ENCODE data around the gene NLN. TPM values are rescaled to one million over a fixed set of nuclear protein-coding genes. Genes with fewer than 3 reads are reported as not detected.

NLN gene
- total and polyA plus RNA-seq, 2 donors (not counting 1 experiment from before 2014, with no cell fraction given): 1.7 to 6.8 TPM

DNA sequence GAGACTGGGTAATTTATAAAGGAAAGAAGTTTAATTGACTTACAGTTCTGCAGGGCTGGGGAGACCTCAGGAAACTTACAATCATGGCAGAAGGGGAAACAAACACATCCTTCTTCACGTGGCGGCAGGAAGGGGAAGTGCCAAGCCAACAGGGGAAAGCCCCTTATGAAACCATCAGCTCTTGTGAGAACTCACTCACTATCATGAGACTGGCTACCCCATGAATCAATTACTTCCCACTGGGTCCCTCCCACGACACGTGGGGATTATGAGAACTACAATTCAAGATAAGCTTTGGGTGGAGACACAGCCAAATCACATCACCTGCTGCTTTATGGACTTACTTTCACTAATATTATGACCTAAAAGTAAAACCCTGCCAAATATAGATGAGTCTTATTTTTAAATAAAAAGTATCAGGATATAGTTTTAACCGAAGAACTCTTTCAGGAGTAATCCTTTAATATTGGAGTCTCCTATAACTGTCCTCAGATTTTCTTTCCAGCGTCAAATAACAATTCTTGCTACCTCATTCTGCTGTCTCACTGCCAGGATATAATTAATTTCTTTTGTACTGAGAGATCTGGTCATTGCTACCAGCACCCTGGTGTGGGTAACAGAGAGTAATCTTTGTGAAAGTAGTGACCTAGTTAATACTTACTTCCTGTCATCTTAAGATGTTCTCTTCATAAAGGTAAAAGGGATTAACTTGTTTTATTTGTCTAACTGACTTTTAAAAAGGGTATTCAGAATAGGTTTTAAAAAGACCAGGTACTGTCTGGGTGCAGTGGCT, 68.6 kb downstream of the NLN start:
- Histone ChIP-seq H3K27me3 (replicated peaks in 1 of 4; ENCODE audit: control extremely low read depth in 1 of 4, control insufficient read depth in 3 of 4, insufficient read depth in 4 of 4, low read length in 3 of 4) (no peaks in the 10 kb centered on the region), H3K4me2 (replicated peaks; ENCODE audit: low read depth, low read length, poor library complexity, severe bottlenecking) (peak overlapping the region; percentile 14), H3K9ac (ENCODE audit: low read length) (no peak overlapping the region), H3K9me3 (ENCODE audit: control extremely low read depth in 1 of 3, control insufficient read depth in 2 of 3, insufficient read depth in 1 of 3, low read length in 2 of 3) (peaks cover 0 to 16% (median 14%) of the 10 kb centered on the region in 3 donors), H2AFZ (ENCODE audit: insufficient read depth, low read depth, low read length, poor library complexity, severe bottlenecking) (no peak overlapping the region), H3K36me3 (replicated peaks in 1 of 2; ENCODE audit: control extremely low read depth in 1 of 2, control insufficient read depth in 1 of 2, extremely low read depth in 1 of 2, insufficient read depth in 2 of 2, low read length in 1 of 2) (peaks cover 0 to 5% of the 10 kb centered on the region in 2 experiments), H3K79me2 (ENCODE audit: control insufficient read depth, insufficient read depth, low read length) (no peaks in the 10 kb centered on the region), H3K27ac (ENCODE audit: low read length in 2 of 2) (peak overlapping the region in 1 of 2 donors; percentile 24), H3K4me1 (ENCODE audit: control insufficient read depth in 2 of 2, insufficient read depth in 2 of 2, low read length in 2 of 2) (peaks cover 0 to 6% of the 10 kb centered on the region in 2 donors), H3K4me3 (ENCODE audit: control extremely low read depth in 1 of 5, extremely low read depth in 1 of 5, insufficient read depth in 1 of 5, low read depth in 2 of 5, low read length in 4 of 5) (peak overlapping the region in 1 of 5 experiments; percentile 25), H4K20me1 (ENCODE audit: control insufficient read depth, insufficient read depth, low read length, poor library complexity, severe bottlenecking) (no peaks in the 10 kb centered on the region)
- no peak for TF ChIP-seq EZH2 (IDR thresholded peaks at IDR 0.05; ENCODE audit: borderline replicate concordance, insufficient read depth, low read depth, low read length, poor library complexity, severe bottlenecking)
- TF ChIP-seq, protein P1, sequence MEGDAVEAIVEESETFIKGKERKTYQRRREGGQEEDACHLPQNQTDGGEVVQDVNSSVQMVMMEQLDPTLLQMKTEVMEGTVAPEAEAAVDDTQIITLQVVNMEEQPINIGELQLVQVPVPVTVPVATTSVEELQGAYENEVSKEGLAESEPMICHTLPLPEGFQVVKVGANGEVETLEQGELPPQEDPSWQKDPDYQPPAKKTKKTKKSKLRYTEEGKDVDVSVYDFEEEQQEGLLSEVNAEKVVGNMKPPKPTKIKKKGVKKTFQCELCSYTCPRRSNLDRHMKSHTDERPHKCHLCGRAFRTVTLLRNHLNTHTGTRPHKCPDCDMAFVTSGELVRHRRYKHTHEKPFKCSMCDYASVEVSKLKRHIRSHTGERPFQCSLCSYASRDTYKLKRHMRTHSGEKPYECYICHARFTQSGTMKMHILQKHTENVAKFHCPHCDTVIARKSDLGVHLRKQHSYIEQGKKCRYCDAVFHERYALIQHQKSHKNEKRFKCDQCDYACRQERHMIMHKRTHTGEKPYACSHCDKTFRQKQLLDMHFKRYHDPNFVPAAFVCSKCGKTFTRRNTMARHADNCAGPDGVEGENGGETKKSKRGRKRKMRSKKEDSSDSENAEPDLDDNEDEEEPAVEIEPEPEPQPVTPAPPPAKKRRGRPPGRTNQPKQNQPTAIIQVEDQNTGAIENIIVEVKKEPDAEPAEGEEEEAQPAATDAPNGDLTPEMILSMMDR (IDR thresholded peaks at IDR 0.05): no peak
- Mint-ChIP-seq H3K4me3 (no peak overlapping the region), H3K4me1 (peaks cover 10% of the 10 kb centered on the region), H3K27me3 (no peaks in the 10 kb centered on the region), H3K27ac (peak overlapping the region; percentile 57), H3K9me3 (ENCODE audit: insufficient read depth) (peaks cover 7% of the 10 kb centered on the region)
- CTCF ChIA-PET: no interaction called here
- ATAC-seq (ENCODE audit: low read depth): peak; percentile 53
- peak; percentile 70 for DNase-seq
- intact Hi-C loops (cut with micrococcal nuclease): no loop called here
- POLR2A ChIA-PET: no interaction called here
- WGBS (ENCODE audit: insufficient coverage): 0% methylated on average over 2 of the region's 6 CpGs

Data from B cell (primary cell).